ACHN (cell line): ENCODE data around the gene ZDHHC6.
"Not testable (repeated sequence)": the region's sequence is repeated elsewhere in the genome, so short reads cannot be mapped to it uniquely, and the experiment has no call there.

Source experiments
- DNase-seq: peaks from one replicate; pipeline ENCODE4 v3.0.0-alpha.2; 2015
- in situ Hi-C: cut with HindIII; loops from 2 replicates; pipeline ENCODE4 v1.10.0; 2017; ENCODE audit warnings: low sequenced_read_pairs, low pct_ligation_motif_present, low pct_unique_long_range_greater_than_20kb

The ZDHHC6 gene

GRCh38 chr10:112448888-112449287 is 2.2 kb upstream of the ZDHHC6 start:
- no peak for DNase-seq
- in situ Hi-C loops, result no loop called here

- in situ Hi-C loops, result no loop called here
- no peak for DNase-seq
Observed at GRCh38 chr10:112447620-112447928, 860 bp upstream of the ZDHHC6 start.

GRCh38 chr10:112446055-112446854 is 459 bp downstream of the ZDHHC6 start:
- in situ Hi-C loops, result no loop called here
- DNase-seq, result peak; percentile 41

GRCh38 chr10:112442063-112442462 is 4.7 kb downstream of the ZDHHC6 start:
- DNase-seq, result no peak
- in situ Hi-C loops, result no loop called here

GRCh38 chr10:112441520-112441919 is 5.2 kb downstream of the ZDHHC6 start:
- in situ Hi-C loops, result no loop called here
- DNase-seq, result no peak

GRCh38 chr10:112438356-112438755 is 8.4 kb downstream of the ZDHHC6 start:
- DNase-seq, result no peak
- in situ Hi-C loops, result no loop called here

- peak; percentile 64 for DNase-seq
- in situ Hi-C loops, result no loop called here
Observed at GRCh38 chr10:112434988-112435619, 11.6 kb downstream of the ZDHHC6 start.

- in situ Hi-C loops, result no loop called here
- DNase-seq, result no peak
Observed at GRCh38 chr10:112433136-112433535, 13.6 kb downstream of the ZDHHC6 start.

- in situ Hi-C loops, result no loop called here
Observed at GRCh38 chr10:112429654-112430230, 17.0 kb downstream of the ZDHHC6 start.

GRCh38 chr10:112429147-112429546 is 17.6 kb downstream of the ZDHHC6 start:
- in situ Hi-C loops, result no loop called here
- no peak for DNase-seq

More at GRCh38 chr10:112429654-112430230, 17.0 kb downstream of the ZDHHC6 start:
- DNase-seq, result no peak

- in situ Hi-C loops, result no loop called here
- no peak for DNase-seq
Observed at GRCh38 chr10:112426111-112426510, 20.6 kb downstream of the ZDHHC6 start.

GRCh38 chr10:112424651-112425050 is 22.1 kb downstream of the ZDHHC6 start:
- DNase-seq, result no peak
- in situ Hi-C loops, result no loop called here

- DNase-seq, result no peak
- in situ Hi-C loops, result no loop called here
Observed at GRCh38 chr10:112421731-112422130, 25.0 kb downstream of the ZDHHC6 start.

- no peak for DNase-seq
- in situ Hi-C loops, result no loop called here
Observed at GRCh38 chr10:112412696-112413095, 34.0 kb downstream of the ZDHHC6 start.

- no peak for DNase-seq
- in situ Hi-C loops, result no loop called here
Observed at GRCh38 chr10:112409755-112410154, 37.0 kb downstream of the ZDHHC6 start.

- no peak for DNase-seq
- in situ Hi-C loops, result no loop called here
Observed at GRCh38 chr10:112409299-112409698, 37.4 kb downstream of the ZDHHC6 start.

- no peak for DNase-seq
- in situ Hi-C loops, result no loop called here
Observed at GRCh38 chr10:112407696-112408095, 39.0 kb downstream of the ZDHHC6 start.

GRCh38 chr10:112406806-112407205 is 39.9 kb downstream of the ZDHHC6 start:
- DNase-seq, in situ Hi-C loops: not testable (repeated sequence)

GRCh38 chr10:112404617-112405016 is 42.1 kb downstream of the ZDHHC6 start:
- in situ Hi-C loops, result no loop called here

GRCh38 chr10:112402917-112403316 is 43.8 kb downstream of the ZDHHC6 start:
- no peak for DNase-seq
- in situ Hi-C loops, result no loop called here

More at GRCh38 chr10:112404617-112405016, 42.1 kb downstream of the ZDHHC6 start:
- DNase-seq, result peak; percentile 45
